GM12878 (cell line): ENCODE results near the gene TRMT44.

ENCODE experiments used
- HDGF ChIP-seq: fragments of 450-650 bp; IDR thresholded peaks from 2 replicates; pipeline ENCODE4 v1.6.1; 2016; ENCODE audit warnings: antibody characterized with exemption
- RFX5 ChIP-seq: IDR thresholded peaks from 2 replicates; pipeline ENCODE4 v1.6.1; 2011; ENCODE audit warnings: low read depth, low read length, improper control_type of control experiment
- YY1 ChIP-seq: IDR thresholded peaks from 2 replicates; pipeline ENCODE4 v1.6.1; 2011; ENCODE audit warnings: low read depth, mild to moderate bottlenecking, low read length
- TF ChIP-seq, protein P1 (sequence below), 3 experiments: IDR thresholded peaks in 2 of 3; conservative IDR thresholded peaks in 1 of 3; 2 replicates each; pipeline ENCODE4 v1.5.1; 2011; ENCODE audit warnings: low read depth in 3 of 3, low read length in 3 of 3, mild to moderate bottlenecking in 3 of 3, control low read depth in 2 of 3, moderate library complexity in 2 of 3, inconsistent platforms in 1 of 3, mixed read lengths in 1 of 3; ENCODE audit not compliant: control insufficient read depth in 2 of 3, insufficient read depth in 1 of 3; ENCODE audit errors: extremely low read depth in 1 of 3
- TF ChIP-seq, protein P2 (sequence below): IDR thresholded peaks from 2 replicates; pipeline ENCODE4 v1.6.1; 2012; ENCODE audit warnings: mild to moderate bottlenecking, low read depth, low read length
- TF ChIP-seq, protein P3 (sequence below): fragments of 450-650 bp; IDR thresholded peaks from 2 replicates; pipeline ENCODE4 v1.6.1; 2016; ENCODE audit warnings: mild to moderate bottlenecking, moderate library complexity, borderline replicate concordance
- TF ChIP-seq, protein P4 (sequence below): fragments of 450-650 bp; IDR thresholded peaks from 2 replicates; pipeline ENCODE4 v1.6.1; 2016; ENCODE audit warnings: mild to moderate bottlenecking

DNA sequence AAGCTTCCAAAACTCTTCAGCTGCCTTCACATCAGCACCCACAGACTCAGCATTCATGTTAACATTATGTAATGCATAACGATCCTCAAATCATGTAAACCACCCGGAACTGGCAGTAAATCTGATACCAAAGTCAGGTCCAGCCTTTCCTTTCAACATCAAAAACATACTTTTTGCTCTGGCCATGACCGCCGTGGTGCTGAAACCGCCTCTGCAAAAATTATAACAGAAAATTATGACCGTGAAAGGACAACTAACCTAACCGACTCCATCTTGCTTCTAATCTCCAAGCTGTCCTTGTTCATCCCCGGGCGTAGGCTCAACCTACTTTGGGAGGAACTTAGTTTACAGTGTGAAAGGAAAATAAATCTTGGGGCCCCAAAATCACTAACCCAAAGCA is 51.6 kb downstream of the TRMT44 start:
- TF ChIP-seq, protein P1, sequence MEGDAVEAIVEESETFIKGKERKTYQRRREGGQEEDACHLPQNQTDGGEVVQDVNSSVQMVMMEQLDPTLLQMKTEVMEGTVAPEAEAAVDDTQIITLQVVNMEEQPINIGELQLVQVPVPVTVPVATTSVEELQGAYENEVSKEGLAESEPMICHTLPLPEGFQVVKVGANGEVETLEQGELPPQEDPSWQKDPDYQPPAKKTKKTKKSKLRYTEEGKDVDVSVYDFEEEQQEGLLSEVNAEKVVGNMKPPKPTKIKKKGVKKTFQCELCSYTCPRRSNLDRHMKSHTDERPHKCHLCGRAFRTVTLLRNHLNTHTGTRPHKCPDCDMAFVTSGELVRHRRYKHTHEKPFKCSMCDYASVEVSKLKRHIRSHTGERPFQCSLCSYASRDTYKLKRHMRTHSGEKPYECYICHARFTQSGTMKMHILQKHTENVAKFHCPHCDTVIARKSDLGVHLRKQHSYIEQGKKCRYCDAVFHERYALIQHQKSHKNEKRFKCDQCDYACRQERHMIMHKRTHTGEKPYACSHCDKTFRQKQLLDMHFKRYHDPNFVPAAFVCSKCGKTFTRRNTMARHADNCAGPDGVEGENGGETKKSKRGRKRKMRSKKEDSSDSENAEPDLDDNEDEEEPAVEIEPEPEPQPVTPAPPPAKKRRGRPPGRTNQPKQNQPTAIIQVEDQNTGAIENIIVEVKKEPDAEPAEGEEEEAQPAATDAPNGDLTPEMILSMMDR (IDR thresholded peaks at IDR 0.05 in 2 of 3, conservative IDR thresholded peaks at IDR 0.05 in 1 of 3; ENCODE audit: control insufficient read depth in 2 of 3, extremely low read depth in 1 of 3, insufficient read depth in 1 of 3, low read depth in 3 of 3, low read length in 3 of 3) = no peak
- TF ChIP-seq HDGF (no peak), YY1 (no peak), RFX5 (no peak)
- TF ChIP-seq, protein P2, sequence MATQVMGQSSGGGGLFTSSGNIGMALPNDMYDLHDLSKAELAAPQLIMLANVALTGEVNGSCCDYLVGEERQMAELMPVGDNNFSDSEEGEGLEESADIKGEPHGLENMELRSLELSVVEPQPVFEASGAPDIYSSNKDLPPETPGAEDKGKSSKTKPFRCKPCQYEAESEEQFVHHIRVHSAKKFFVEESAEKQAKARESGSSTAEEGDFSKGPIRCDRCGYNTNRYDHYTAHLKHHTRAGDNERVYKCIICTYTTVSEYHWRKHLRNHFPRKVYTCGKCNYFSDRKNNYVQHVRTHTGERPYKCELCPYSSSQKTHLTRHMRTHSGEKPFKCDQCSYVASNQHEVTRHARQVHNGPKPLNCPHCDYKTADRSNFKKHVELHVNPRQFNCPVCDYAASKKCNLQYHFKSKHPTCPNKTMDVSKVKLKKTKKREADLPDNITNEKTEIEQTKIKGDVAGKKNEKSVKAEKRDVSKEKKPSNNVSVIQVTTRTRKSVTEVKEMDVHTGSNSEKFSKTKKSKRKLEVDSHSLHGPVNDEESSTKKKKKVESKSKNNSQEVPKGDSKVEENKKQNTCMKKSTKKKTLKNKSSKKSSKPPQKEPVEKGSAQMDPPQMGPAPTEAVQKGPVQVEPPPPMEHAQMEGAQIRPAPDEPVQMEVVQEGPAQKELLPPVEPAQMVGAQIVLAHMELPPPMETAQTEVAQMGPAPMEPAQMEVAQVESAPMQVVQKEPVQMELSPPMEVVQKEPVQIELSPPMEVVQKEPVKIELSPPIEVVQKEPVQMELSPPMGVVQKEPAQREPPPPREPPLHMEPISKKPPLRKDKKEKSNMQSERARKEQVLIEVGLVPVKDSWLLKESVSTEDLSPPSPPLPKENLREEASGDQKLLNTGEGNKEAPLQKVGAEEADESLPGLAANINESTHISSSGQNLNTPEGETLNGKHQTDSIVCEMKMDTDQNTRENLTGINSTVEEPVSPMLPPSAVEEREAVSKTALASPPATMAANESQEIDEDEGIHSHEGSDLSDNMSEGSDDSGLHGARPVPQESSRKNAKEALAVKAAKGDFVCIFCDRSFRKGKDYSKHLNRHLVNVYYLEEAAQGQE = no peak
- TF ChIP-seq, protein P3, sequence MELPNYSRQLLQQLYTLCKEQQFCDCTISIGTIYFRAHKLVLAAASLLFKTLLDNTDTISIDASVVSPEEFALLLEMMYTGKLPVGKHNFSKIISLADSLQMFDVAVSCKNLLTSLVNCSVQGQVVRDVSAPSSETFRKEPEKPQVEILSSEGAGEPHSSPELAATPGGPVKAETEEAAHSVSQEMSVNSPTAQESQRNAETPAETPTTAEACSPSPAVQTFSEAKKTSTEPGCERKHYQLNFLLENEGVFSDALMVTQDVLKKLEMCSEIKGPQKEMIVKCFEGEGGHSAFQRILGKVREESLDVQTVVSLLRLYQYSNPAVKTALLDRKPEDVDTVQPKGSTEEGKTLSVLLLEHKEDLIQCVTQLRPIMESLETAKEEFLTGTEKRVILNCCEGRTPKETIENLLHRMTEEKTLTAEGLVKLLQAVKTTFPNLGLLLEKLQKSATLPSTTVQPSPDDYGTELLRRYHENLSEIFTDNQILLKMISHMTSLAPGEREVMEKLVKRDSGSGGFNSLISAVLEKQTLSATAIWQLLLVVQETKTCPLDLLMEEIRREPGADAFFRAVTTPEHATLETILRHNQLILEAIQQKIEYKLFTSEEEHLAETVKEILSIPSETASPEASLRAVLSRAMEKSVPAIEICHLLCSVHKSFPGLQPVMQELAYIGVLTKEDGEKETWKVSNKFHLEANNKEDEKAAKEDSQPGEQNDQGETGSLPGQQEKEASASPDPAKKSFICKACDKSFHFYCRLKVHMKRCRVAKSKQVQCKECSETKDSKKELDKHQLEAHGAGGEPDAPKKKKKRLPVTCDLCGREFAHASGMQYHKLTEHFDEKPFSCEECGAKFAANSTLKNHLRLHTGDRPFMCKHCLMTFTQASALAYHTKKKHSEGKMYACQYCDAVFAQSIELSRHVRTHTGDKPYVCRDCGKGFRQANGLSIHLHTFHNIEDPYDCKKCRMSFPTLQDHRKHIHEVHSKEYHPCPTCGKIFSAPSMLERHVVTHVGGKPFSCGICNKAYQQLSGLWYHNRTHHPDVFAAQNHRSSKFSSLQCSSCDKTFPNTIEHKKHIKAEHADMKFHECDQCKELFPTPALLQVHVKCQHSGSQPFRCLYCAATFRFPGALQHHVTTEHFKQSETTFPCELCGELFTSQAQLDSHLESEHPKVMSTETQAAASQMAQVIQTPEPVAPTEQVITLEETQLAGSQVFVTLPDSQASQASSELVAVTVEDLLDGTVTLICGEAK = no peak
- TF ChIP-seq, protein P4, sequence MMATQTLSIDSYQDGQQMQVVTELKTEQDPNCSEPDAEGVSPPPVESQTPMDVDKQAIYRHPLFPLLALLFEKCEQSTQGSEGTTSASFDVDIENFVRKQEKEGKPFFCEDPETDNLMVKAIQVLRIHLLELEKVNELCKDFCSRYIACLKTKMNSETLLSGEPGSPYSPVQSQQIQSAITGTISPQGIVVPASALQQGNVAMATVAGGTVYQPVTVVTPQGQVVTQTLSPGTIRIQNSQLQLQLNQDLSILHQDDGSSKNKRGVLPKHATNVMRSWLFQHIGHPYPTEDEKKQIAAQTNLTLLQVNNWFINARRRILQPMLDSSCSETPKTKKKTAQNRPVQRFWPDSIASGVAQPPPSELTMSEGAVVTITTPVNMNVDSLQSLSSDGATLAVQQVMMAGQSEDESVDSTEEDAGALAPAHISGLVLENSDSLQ = no peak
